ENCODE results near the gene FAM184A. TPM values are rescaled to one million over a fixed set of nuclear protein-coding genes. Genes with fewer than 3 reads are reported as not detected.

The FAM184A gene
- total and polyA plus RNA-seq, 9 of the 15 experiments (the other 6 are each of a cell fraction or from before 2014, with no cell fraction given): 6.4 to 18.7 (median 13.1) TPM

GRCh38 chr6:118934461-118935330 is 143.8 kb downstream of the FAM184A start, which contains the start of gene MCM9 (continued):
- TF ChIP-seq MBD1 (CRISPR knock-in tag; IDR thresholded peaks at IDR 0.05) (no peak), PHB (CRISPR knock-in tag; IDR thresholded peaks at IDR 0.05) (0 out of 2 replicates have a peak, but pooled peaks have one; percentile 33), ZNF407 (IDR thresholded peaks at IDR 0.05; ENCODE audit: low read depth) (no peak), STAT5B (CRISPR knock-in tag; IDR thresholded peaks at IDR 0.05) (no peak), CREM (IDR thresholded peaks at IDR 0.05; ENCODE audit: low read depth) (peak; percentile 72), AFF1 (IDR thresholded peaks at IDR 0.05; ENCODE audit: low read depth in 1 of 2, partially characterized antibody in 2 of 2) (peak in 1 of 2 experiments; percentile 31), XRCC4 (IDR thresholded peaks at IDR 0.05; ENCODE audit: extremely low read depth, insufficient read depth, insufficient read length) (no peak), BRD9 (IDR thresholded peaks at IDR 0.05; ENCODE audit: low read depth, partially characterized antibody) (peak; percentile 67), ZC3H4 (CRISPR knock-in tag; IDR thresholded peaks at IDR 0.05; ENCODE audit: borderline replicate concordance) (no peak), SNIP1 (IDR thresholded peaks at IDR 0.05; ENCODE audit: low read depth) (no peak)

Measured in K562 (cell line).